NCI-H2196 (cell line): ENCODE measurements around the gene PRPF31.
"Not testable (repeated sequence)": the region's sequence is repeated elsewhere in the genome, so short reads cannot be mapped to it uniquely, and the experiment has no call there.

Experiments
- DNase-seq: peaks from one replicate; lab custom pipeline; 2025; ENCODE audit not compliant: unreplicated experiment; lab: John Stamatoyannopoulos, UW

Gene PRPF31, protein sequence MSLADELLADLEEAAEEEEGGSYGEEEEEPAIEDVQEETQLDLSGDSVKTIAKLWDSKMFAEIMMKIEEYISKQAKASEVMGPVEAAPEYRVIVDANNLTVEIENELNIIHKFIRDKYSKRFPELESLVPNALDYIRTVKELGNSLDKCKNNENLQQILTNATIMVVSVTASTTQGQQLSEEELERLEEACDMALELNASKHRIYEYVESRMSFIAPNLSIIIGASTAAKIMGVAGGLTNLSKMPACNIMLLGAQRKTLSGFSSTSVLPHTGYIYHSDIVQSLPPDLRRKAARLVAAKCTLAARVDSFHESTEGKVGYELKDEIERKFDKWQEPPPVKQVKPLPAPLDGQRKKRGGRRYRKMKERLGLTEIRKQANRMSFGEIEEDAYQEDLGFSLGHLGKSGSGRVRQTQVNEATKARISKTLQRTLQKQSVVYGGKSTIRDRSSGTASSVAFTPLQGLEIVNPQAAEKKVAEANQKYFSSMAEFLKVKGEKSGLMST

GRCh38 chr19:54115109-54116063, at the start of gene PRPF31, which contains the start of gene TFPT:
TSS of gene PRPF31 (plus strand) at chr19:54115754. CDS start at chr19:54118279, 2,525 bp downstream.
TSS of gene TFPT (minus strand) at chr19:54115657. CDS start at chr19:54115269, 388 bp downstream.
- DNase-seq: peak; percentile 99

DNA sequence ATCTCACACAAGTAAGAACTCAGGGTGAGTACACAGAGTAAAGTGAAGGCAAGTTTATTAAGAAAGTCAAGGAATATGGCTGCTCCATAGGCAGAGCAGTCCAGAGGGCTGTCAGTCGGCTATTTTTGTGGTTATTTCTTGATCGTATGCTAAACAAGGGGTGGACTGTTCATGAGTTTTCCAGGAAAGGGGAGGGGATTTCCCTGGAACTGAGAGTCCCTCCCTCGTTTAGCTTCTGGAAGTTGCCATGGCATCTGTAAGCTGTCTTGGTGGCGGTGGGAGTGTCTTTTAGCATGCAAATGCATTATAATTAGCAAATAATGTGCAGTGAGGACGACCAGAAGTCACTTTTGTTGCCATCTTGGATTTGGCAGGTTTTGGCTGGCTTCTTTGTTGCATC, 46.1 kb upstream of the PRPF31 start:
- no peak for DNase-seq

DNA sequence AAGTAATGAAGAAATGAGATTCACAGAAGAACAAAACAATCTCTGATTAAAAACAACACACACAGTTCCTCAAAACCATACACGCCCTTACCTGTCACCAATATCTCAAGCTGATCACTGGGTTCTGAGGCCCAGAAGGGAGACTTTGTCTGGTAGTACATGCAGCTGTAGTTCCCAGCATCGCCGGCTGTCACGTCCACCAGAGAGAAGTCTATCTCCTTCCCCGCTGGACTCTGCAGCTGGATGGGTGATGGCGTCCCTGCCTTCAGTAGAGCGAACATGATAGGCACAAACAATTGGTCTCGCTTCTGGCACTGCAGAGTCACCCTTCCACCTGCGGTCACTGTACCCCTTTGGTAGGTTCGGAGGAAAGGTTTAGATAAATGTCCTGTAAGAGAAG, 41.7 kb upstream of the PRPF31 start:
- no peak for DNase-seq

DNA sequence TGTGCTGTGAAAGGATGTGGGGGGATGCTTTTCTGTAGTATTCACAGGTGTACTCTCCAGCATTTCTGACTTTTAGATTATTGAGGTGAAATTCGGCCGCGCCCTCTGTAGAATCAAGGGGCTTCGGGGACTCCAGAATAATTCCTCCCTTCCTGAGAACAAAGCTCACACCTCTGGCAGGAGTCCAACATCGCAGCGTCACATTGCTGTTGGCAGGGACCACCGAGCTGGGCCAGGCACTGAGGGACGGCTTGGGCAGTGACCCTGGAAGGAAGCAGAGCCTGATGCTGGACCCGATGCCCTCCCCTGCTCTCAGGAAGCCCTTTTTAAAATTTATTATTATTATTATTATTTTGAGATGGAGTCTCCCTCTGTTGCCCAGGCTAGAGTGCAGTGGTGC, 40.7 kb upstream of the PRPF31 start:
- no peak for DNase-seq

DNA sequence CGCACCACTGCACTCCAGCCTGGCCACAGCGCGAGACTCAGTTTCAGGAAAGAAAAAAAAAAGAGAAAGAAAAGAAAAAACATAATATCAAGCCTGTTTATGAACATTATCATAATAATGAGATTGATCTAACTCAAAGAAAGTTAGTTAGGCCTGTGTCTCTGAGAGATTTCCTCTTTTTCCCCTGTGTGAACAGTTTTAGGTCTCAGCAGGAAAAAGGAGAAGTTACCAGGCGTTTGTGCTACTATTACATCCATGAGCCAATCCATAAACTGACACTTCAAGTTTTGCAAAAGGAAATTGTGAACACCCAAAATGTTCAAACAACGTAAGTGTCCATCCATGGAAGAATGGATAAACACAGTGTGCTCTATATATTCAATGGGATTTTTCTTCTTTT, 38.2 kb upstream of the PRPF31 start:
- DNase-seq: no peak

- no peak for DNase-seq
Observed at GRCh38 chr19:54081032-54081431, 34.5 kb upstream of the PRPF31 start, which contains the start of gene TARM1. TSS of gene TARM1 (minus strand) at chr19:54081365. CDS start at chr19:54081340, 25 bp downstream.

- no peak for DNase-seq
Observed at GRCh38 chr19:54084410-54084809, 31.1 kb upstream of the PRPF31 start.

GRCh38 chr19:54094426-54095000, 21.0 kb upstream of the PRPF31 start:
- no peak for DNase-seq

DNA sequence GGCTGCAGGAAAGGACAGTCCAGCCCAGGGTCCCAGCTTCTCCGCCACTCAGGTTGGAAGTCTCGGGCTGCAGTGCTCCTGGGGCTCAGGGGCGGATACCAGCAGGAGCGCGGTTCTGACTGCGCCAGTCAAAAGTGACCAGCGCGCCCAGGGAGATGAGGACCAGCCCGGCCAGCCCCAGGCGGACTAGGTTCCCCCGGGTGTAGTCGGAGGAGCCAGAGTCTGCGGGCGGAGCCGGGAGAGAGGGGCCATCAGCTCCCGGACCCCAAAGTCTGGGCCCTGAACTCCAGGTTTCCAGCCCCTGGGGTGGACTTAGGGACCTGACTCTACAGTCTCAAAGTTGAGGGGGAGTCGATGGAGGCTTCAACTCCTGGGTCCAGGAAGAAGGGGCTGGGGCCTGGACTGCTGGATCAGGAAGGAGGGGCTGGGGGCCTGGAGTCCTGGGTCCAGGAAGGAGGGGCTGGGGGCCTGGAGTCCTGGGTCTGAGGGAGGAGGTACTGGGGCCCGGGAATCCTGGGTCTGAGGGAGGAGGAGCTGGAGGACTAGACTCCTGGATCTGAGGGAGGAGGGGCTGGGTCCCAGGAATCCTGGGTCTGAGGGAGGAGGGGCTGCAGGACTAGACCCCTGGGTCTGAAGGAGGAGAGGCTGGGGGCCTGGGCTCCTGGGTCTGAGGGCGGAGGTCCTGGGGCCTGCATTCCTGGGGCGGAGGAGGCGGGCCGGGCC, 20.3 kb upstream of the PRPF31 start:
- no peak for DNase-seq

DNA sequence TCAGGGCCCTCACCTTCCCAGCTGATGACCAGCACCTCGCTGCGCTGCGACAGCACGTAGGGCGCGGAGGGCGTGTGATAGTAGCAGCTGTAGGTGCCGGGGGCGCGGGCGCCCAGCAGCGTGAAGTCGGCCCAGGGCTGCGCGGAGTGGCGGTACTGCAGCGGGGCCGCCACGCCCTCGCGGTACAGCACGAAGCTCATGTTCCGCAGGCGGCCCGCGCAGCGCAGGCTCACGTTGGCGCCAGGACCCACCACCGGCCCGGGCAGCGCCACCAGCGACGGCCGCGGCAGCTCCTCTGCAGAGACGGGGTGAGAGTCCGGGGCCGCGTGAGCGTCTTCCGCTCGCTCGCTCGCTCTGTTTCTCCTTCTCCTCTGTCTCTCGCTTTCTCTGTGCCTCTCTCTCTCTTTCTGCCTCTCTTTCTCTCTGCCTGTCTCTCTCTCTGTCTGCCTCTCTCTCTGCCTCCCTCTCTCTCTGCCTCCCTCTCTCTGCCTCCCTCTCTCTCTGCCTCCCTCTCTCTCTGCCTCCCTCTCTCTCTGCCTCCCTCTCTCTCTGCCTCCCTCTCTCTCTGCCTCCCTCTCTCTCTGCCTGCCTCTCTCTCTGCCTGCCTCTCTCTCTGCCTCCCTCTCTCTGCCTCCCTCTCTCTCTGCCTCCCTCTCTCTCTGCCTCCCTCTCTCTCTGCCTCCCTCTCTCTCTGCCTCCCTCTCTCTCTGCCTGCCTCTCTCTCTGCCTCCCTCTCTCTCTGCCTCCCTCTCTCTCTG, 19.5 kb upstream of the PRPF31 start:
- not testable (repeated sequence) for DNase-seq

DNA sequence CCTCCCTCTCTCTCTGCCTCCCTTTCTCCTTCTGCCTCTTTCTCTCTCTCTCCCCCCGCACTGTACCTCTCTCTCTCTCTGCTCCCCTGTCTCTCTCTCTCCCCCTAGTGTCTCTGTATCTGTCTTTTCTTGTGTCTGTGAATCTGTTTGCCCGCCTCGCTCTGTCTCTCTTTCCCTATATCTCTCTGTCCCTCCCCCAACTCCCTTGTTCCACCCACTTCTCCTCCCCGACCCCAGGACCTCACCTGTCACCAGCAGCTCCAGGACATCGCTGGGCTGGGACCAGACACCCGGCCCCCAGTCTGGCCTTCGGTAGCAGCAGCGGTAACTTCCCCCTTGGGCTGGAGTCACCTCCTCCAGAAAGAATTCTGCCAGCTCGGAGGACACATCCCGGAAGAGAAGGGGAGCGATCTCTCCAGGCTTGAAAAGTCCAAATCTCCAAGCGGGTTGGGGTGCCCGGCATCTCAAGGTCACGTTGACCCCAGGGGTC, 18.9 kb upstream of the PRPF31 start:
- no peak for DNase-seq

GRCh38 chr19:54099190-54099902, 16.2 kb upstream of the PRPF31 start:
- no peak for DNase-seq

- not testable (repeated sequence) for DNase-seq
Observed at GRCh38 chr19:54099903-54100255, 15.7 kb upstream of the PRPF31 start.

DNA sequence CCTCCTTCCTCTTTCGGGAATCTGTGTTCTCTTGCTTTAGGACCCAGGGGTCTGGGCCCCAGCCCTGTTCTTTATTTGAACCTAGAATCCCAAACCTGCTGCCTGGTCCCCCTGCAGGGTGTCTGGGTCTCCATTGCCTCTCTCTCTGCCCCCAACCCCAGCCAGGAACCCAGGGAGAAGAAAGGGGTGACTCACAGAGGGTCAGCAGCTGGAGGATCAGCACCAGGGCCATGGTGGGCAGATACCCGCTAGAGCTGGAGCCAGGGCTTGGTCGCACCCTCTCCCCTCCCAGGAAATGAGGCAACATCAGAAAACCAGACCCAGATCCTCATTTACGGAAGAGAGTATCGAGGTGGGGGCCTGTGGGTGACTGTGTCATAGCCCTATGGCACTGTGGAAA, 15.0 kb upstream of the PRPF31 start, which contains the start of gene OSCAR:
TSS of gene OSCAR (minus strand) at position 243 of the 400 bp plus-strand sequence. CDS start at position 232, 11 bp downstream.
- no peak for DNase-seq

- DNase-seq: peak; percentile 98
Observed at GRCh38 chr19:54102421-54103169, 13.0 kb upstream of the PRPF31 start, which contains the start of gene NDUFA3. TSS of gene NDUFA3 (plus strand) at chr19:54102855. CDS start at chr19:54102879, 24 bp downstream.

GRCh38 chr19:54104998-54105715, 10.4 kb upstream of the PRPF31 start:
- DNase-seq: no peak

GRCh38 chr19:54105796-54106195, 9.8 kb upstream of the PRPF31 start:
- DNase-seq: no peak
